RWPE2 (cell line): ENCODE measurements around the gene HEPHL1.

Source experiments
- ATAC-seq: fragments of 200-7000 bp; cut with Tn5 transposase; 3 replicates; pipeline ENCODE4 v1.9.1; 2021; ENCODE audit warnings: low read depth
- DNase-seq: peaks from one replicate; pipeline ENCODE4 v3.0.0-alpha.2; 2020; ENCODE audit warnings: low spot score
- H3K27ac ChIP-seq: fragments of 450-650 bp; 2 replicates; pipeline ENCODE4 v1.5.1; 2017; ENCODE audit warnings: mild to moderate bottlenecking; ENCODE audit not compliant: poor library complexity, severe bottlenecking
- H3K27me3 ChIP-seq: fragments of 250-450 bp; sonication (Bioruptor Pico); 2 replicates; pipeline ENCODE4 v1.5.1; 2021; ENCODE audit warnings: mild to moderate bottlenecking, moderate library complexity; ENCODE audit not compliant: insufficient read depth, poor library complexity, severe bottlenecking
- H3K36me3 ChIP-seq: fragments of 250-450 bp; sonication (Bioruptor Pico); 2 replicates; pipeline ENCODE4 v1.5.1; 2020; ENCODE audit warnings: low read depth, mild to moderate bottlenecking, moderate library complexity
- H3K4me1 ChIP-seq: fragments of 250-450 bp; sonication (Bioruptor Pico); 2 replicates; pipeline ENCODE4 v1.5.1; 2021; ENCODE audit warnings: mild to moderate bottlenecking, moderate library complexity; ENCODE audit not compliant: insufficient read depth, poor library complexity, severe bottlenecking
- H3K4me3 ChIP-seq: fragments of 250-450 bp; sonication (Bioruptor Pico); 2 replicates; pipeline ENCODE4 v1.5.1; 2021; ENCODE audit warnings: mild to moderate bottlenecking, moderate library complexity; ENCODE audit not compliant: severe bottlenecking
- H3K9me3 ChIP-seq: fragments of 250-450 bp; sonication (Bioruptor Pico); 2 replicates; pipeline ENCODE4 v1.5.1; 2021; ENCODE audit warnings: mild to moderate bottlenecking, moderate library complexity; ENCODE audit not compliant: severe bottlenecking
- CTCF ChIP-seq: fragments of 450-650 bp; IDR thresholded peaks from one replicate; pipeline ENCODE4 v1.5.1; 2017; ENCODE audit warnings: mild to moderate bottlenecking, moderate library complexity; ENCODE audit not compliant: poor library complexity, severe bottlenecking

Gene HEPHL1

GRCh38 chr11:94139416-94139815 lies 118.3 kb downstream of the HEPHL1 start:
- no peaks in the 10 kb centered on the region for H3K36me3 ChIP-seq
- H3K4me1 ChIP-seq = peaks cover 69% of the 10 kb centered on the region
- DNase-seq (no peak), ATAC-seq (no peak)
- H3K9me3 ChIP-seq = no peaks in the 10 kb centered on the region
- H3K27ac ChIP-seq = peak overlapping the region; percentile 70
- TF ChIP-seq CTCF = no peak
- no peaks in the 10 kb centered on the region for H3K27me3 ChIP-seq
- no peak overlapping the region for H3K4me3 ChIP-seq

DNA sequence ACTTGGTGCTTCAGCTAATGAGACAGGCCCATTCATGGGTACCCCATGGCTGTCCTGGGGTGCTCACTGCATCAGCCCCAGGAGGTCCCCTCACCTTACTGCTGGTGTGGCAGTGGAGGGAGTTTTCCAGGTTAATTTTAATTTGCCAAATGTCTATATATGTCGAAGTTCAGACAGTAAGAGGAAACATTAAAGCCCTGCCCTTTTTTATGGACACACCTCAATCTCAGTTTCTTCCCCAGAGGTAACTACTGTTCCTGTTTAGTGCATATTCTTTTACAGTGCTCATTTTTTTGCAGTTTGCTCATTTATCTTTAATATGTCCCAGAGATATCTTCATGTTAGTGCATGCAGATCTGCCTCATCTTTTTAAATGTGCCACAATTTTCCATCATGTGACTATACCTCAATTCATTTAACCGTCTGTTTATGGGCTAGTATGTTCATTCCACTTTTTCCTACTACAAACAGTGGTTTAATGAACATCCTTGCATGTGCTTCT lies 119.1 kb downstream of the HEPHL1 start:
- H3K4me1 ChIP-seq = peaks cover 63% of the 10 kb centered on the region

GRCh38 chr11:94141511-94142307 lies 120.6 kb downstream of the HEPHL1 start:
- no peak for TF ChIP-seq CTCF
- no peak overlapping the region for H3K4me3 ChIP-seq
- ATAC-seq = peak; percentile 37
- no peak for DNase-seq
- peaks cover 56% of the 10 kb centered on the region for H3K4me1 ChIP-seq
- H3K27ac ChIP-seq = peak overlapping the region; percentile 70
- H3K9me3 ChIP-seq = no peaks in the 10 kb centered on the region
- 0 out of 2 replicates have a peak, but pooled peaks cover 5% of the 10 kb centered on the region for H3K36me3 ChIP-seq
- no peaks in the 10 kb centered on the region for H3K27me3 ChIP-seq

More for the DNA sequence above, 119.1 kb downstream of the HEPHL1 start:
- no peaks in the 10 kb centered on the region for H3K36me3 ChIP-seq
- H3K4me3 ChIP-seq = no peak overlapping the region
- no peaks in the 10 kb centered on the region for H3K9me3 ChIP-seq
- DNase-seq (no peak), ATAC-seq (no peak)
- no peak for TF ChIP-seq CTCF
- H3K27me3 ChIP-seq = no peaks in the 10 kb centered on the region
- H3K27ac ChIP-seq = peak overlapping the region; percentile 70

DNA sequence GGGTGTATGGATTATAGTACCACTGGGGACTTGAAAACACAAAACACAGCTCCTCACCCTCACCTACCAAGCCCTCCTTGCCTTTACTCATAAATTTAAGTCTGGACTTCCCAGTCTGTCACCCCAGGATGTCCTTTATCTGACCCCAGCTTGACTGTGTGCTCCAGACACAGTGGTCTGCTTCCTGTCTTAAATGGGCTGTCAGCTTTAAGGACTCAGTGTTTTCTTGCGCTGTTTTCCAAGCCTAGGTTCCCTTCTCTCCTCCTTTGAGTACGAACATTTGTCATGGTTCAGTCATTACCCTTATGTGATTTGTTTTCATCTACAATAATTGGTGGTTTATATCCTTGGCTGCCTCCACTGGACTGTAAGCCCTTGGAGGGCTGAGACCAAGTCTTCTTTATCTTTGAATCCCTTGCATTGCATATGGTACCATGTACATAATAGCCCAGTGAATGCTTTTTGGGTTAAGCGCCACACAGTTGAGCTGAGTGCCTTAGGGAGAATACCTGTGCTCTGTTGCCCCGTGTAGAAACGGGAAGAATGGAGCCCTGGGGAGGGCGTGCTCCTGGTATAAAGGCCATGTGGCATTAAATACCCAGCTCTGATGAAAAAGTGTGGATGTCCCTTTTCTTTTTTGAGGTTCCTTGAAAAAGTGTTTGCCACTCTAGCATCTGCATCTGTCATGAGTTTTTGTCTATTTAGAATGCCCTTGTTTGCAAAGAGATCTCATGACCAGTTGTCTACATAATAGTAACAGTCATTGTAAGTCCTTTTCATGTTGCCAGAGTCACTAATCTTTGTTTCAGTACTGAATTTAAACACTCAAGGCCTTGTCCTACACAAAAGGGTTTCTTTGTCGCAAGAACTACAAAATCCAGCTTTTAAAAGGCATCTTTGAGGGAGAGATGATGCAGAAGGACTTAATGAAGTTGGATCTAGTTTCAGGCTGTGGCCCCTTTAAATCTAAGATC lies 121.4 kb downstream of the HEPHL1 start:
- DNase-seq (no peak), ATAC-seq (no peak)
- TF ChIP-seq CTCF = no peak
- Histone ChIP-seq H3K27ac (peak overlapping the region; percentile 70), H3K9me3 (no peaks in the 10 kb centered on the region), H3K27me3 (no peaks in the 10 kb centered on the region), H3K36me3 (0 out of 2 replicates have a peak, but pooled peaks cover 5% of the 10 kb centered on the region), H3K4me3 (no peak overlapping the region), H3K4me1 (peaks cover 59% of the 10 kb centered on the region)
